Activated CD8-positive, alpha-beta T cell treated with anti-CD3 and anti-CD28 coated beads, Interleukin-2, amount 10 ng/mL, durations not matched to agents 7 days and 5 days (primary cell): ENCODE data around the gene NAT10. TPM values are rescaled to one million over a fixed set of nuclear protein-coding genes. Genes with fewer than 3 reads are reported as not detected.

Experiments used
- ATAC-seq: fragments of 150-1000 bp; cut with Tn5 transposase; one replicate; pipeline ENCODE4 v1.10.0; 2021; ENCODE audit warnings: moderate library complexity
- CTCF ChIA-PET: fragments of 350-600 bp; sonication (Branson Sonifier 250); formaldehyde crosslinking; loops from one replicate; lab custom pipeline; 2021; ENCODE audit warnings: antibody characterized with exemption; lab: Charles Lee
- POLR2A ChIA-PET: fragments of 350-600 bp; sonication (Branson Sonifier 250); formaldehyde crosslinking; loops from one replicate; lab custom pipeline; 2021; ENCODE audit warnings: antibody characterized with exemption; lab: Charles Lee
- DNase-seq: peaks from one replicate; pipeline ENCODE4 v3.0.0-alpha.2; 2020
- H3K27ac Mint-ChIP-seq: one replicate; pipeline ENCODE4 v1.8.0; 2021; ENCODE audit warnings: mild to moderate bottlenecking, mixed read lengths
- H3K27me3 Mint-ChIP-seq: one replicate; pipeline ENCODE4 v1.8.0; 2021; ENCODE audit warnings: low read depth, mixed read lengths
- H3K36me3 Mint-ChIP-seq: one replicate; pipeline ENCODE4 v1.8.0; 2021; ENCODE audit warnings: low read depth, mixed read lengths
- H3K4me1 Mint-ChIP-seq: one replicate; pipeline ENCODE4 v1.8.0; 2021; ENCODE audit warnings: low read depth, mixed read lengths
- H3K4me3 Mint-ChIP-seq: one replicate; pipeline ENCODE4 v1.8.0; 2021; ENCODE audit warnings: mild to moderate bottlenecking, mixed read lengths
- H3K9me3 Mint-ChIP-seq: one replicate; pipeline ENCODE4 v1.8.0; 2022; ENCODE audit warnings: mixed read lengths; ENCODE audit not compliant: insufficient read depth
- total RNA-seq, 2 experiments: library from RNA; stranded (reverse); gene quantifications; one replicate each; pipeline ENCODE4 v1.2.3, GENCODE V29; 2021

Gene NAT10
- total RNA-seq, 2 experiments from 2014 or later: 76.9 to 78.7 TPM

GRCh38 chr11:34194576-34195335 is 89.3 kb downstream of the NAT10 start:
- ChIA-PET POLR2A (interaction anchor here (0.6 kb wide), 1 partner anchor 59 kb away, joined by 4 read pairs; no protein-coding TSS in a partner anchor), CTCF (interaction anchor here (1.0 kb wide), 1 partner anchor 16 kb away, joined by 3 read pairs; no protein-coding TSS in a partner anchor)
- Mint-ChIP-seq H3K4me1 (peaks cover 44% of the 10 kb centered on the region), H3K9me3 (no peaks in the 10 kb centered on the region), H3K36me3 (no peaks in the 10 kb centered on the region), H3K27me3 (no peaks in the 10 kb centered on the region), H3K4me3 (no peak overlapping the region), H3K27ac (no peak overlapping the region)
- ATAC-seq: no peak
- no peak for DNase-seq

Other genes with a start within 250 kb of the NAT10 start
- not detected for gene LMO2, start 213.6 kb upstream of the NAT10 start, total RNA-seq
- gene CAPRIN1, start 53.9 kb upstream of the NAT10 start, total RNA-seq: 100 to 1,000 TPM; 219 to 235 TPM